HepG2 (cell line): Measurements from ENCODE around the gene KXD1. TPM values are rescaled to one million over a fixed set of nuclear protein-coding genes. Genes with fewer than 3 reads are reported as not detected.
A peak's percentile ranks its signal among the peaks of the same experiment; 100 is the strongest.

Source experiments
- ATF6 ChIP-seq: sonication (generic); formaldehyde crosslinking; conservative IDR thresholded peaks from 2 replicates; pipeline ENCODE4 v1.4.0; 2020; ENCODE audit warnings: missing genetic modification reagents
- BHLHE40 ChIP-seq: IDR thresholded peaks from 2 replicates; pipeline ENCODE4 v1.6.1; 2011; ENCODE audit warnings: low read length, improper control_type of control experiment
- FOSL2 ChIP-seq: sonication (generic); formaldehyde crosslinking; IDR thresholded peaks from 2 replicates; pipeline ENCODE4 v1.4.0; 2020; ENCODE audit warnings: missing genetic modification reagents
- MBD4 ChIP-seq: IDR thresholded peaks from 2 replicates; pipeline ENCODE4 v1.6.1; 2012; ENCODE audit warnings: low read length, inconsistent platforms, borderline replicate concordance
- PHB2 ChIP-seq: fragments of 450-650 bp; IDR thresholded peaks from 2 replicates; pipeline ENCODE4 v1.6.1; 2018; ENCODE audit not compliant: partially characterized antibody
- PHF21A ChIP-seq: sonication (generic); formaldehyde crosslinking; IDR thresholded peaks from 2 replicates; pipeline ENCODE4 v1.5.0; 2020; ENCODE audit warnings: mild to moderate bottlenecking, missing genetic modification reagents
- PRDM10 ChIP-seq: sonication (generic); formaldehyde crosslinking; IDR thresholded peaks from 2 replicates; pipeline ENCODE4 v1.4.0; 2020; ENCODE audit warnings: low read depth, missing genetic modification reagents
- SP4 ChIP-seq: sonication (generic); formaldehyde crosslinking; IDR thresholded peaks from 2 replicates; pipeline ENCODE4 v1.8.1; 2023; ENCODE audit warnings: mild to moderate bottlenecking, missing genetic modification reagents
- TAF15 ChIP-seq: fragments of 200-400 bp; formaldehyde crosslinking; IDR thresholded peaks from one replicate; pipeline ENCODE4 v1.6.1; 2018; ENCODE audit warnings: mild to moderate bottlenecking, low read depth, low read length; ENCODE audit not compliant: poor library complexity, severe bottlenecking
- ZBED4 ChIP-seq: sonication (generic); formaldehyde crosslinking; IDR thresholded peaks from 2 replicates; pipeline ENCODE4 v1.4.0; 2020; ENCODE audit warnings: missing genetic modification reagents, borderline replicate concordance
- ZNF260 ChIP-seq: sonication (generic); formaldehyde crosslinking; IDR thresholded peaks from 2 replicates; pipeline ENCODE4 v1.4.0; 2020; ENCODE audit warnings: missing genetic modification reagents, low read depth, mild to moderate bottlenecking, borderline replicate concordance
- ZNF720 ChIP-seq: sonication (generic); formaldehyde crosslinking; IDR thresholded peaks from 2 replicates; pipeline ENCODE4 v1.4.0; 2020; ENCODE audit warnings: missing genetic modification reagents
- ZNF766 ChIP-seq: sonication (generic); formaldehyde crosslinking; IDR thresholded peaks from 2 replicates; pipeline ENCODE4 v1.5.0; 2020; ENCODE audit warnings: missing genetic modification reagents, borderline replicate concordance
- polyA plus RNA-seq, 8 experiments: library from polyadenylated mRNA; depleted of rRNA in 3 of 8; stranded (reverse) in 7 of 8; unstranded in 1 of 8; fragments of >200 nt; fragmentation: Illumina TruSeq in 4 of 8; extraction: Trizol in 4 of 8; gene quantifications; 2 replicates each; pipeline versions ENCODE4 v1.2.1 to v1.2.3, GENCODE V29; 2011 to 2016; ENCODE audit warnings: low read depth in 4 of 8, missing spikeins in 1 of 8, mixed read lengths in 1 of 8; ENCODE audit not compliant: insufficient read depth in 1 of 8
- total RNA-seq, 5 experiments: library from RNA; depleted of rRNA; stranded (reverse); fragments of >200 nt; fragmentation: Illumina TruSeq; extraction: Trizol; gene quantifications; 2 replicates each; pipeline ENCODE4 v1.2.3, GENCODE V29; 2016; ENCODE audit warnings: low read depth in 1 of 5
- TF ChIP-seq, protein P1 (sequence below): sonication (generic); formaldehyde crosslinking; IDR thresholded peaks from 2 replicates; pipeline ENCODE4 v1.5.0; 2020; ENCODE audit warnings: missing genetic modification reagents
- TF ChIP-seq, protein P2 (sequence below): IDR thresholded peaks from 2 replicates; pipeline ENCODE4 v1.6.1; 2016; ENCODE audit warnings: low read depth, control low read depth

Gene KXD1
- total and polyA plus RNA-seq, 2 of the 13 experiments (the other 11 are each of a cell fraction or from before 2014, with no cell fraction given) = 44.6 to 143 TPM

GRCh38 chr19:18589380-18590272 lies 32.0 kb downstream of the KXD1 start (continued):
- no peak for TF ChIP-seq PRDM10 (CRISPR knock-in tag)
- TF ChIP-seq PHB2 = no peak
- peak; percentile 91 for TF ChIP-seq ZNF766 (CRISPR knock-in tag)
- no peak for TF ChIP-seq MBD4
- peak; percentile 53 for TF ChIP-seq BHLHE40
- no peak for TF ChIP-seq PHF21A (CRISPR knock-in tag)
- TF ChIP-seq ZNF720 (CRISPR knock-in tag) = no peak
- TF ChIP-seq TAF15 = no peak
- TF ChIP-seq ATF6 (CRISPR knock-in tag) = no peak
- TF ChIP-seq ZNF260 (CRISPR knock-in tag) = peak; percentile 63; the same call in 1 of the 2 replicates
- TF ChIP-seq FOSL2 = peak; percentile 32; the same call in 1 of the 2 replicates
- TF ChIP-seq, protein P1, sequence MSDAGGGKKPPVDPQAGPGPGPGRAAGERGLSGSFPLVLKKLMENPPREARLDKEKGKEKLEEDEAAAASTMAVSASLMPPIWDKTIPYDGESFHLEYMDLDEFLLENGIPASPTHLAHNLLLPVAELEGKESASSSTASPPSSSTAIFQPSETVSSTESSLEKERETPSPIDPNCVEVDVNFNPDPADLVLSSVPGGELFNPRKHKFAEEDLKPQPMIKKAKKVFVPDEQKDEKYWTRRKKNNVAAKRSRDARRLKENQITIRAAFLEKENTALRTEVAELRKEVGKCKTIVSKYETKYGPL (CRISPR knock-in tag) = peak; percentile 85; the same call in 1 of the 2 replicates
- no peak for TF ChIP-seq ZBED4 (CRISPR knock-in tag)
- TF ChIP-seq SP4 (CRISPR knock-in tag) = no peak
- TF ChIP-seq, protein P2, sequence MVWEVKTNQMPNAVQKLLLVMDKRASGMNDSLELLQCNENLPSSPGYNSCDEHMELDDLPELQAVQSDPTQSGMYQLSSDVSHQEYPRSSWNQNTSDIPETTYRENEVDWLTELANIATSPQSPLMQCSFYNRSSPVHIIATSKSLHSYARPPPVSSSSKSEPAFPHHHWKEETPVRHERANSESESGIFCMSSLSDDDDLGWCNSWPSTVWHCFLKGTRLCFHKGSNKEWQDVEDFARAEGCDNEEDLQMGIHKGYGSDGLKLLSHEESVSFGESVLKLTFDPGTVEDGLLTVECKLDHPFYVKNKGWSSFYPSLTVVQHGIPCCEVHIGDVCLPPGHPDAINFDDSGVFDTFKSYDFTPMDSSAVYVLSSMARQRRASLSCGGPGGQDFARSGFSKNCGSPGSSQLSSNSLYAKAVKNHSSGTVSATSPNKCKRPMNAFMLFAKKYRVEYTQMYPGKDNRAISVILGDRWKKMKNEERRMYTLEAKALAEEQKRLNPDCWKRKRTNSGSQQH (CRISPR knock-in tag) = no peak; the same call in 1 of the 2 replicates
